ENCODE results near the gene CHPF. TPM values are rescaled to one million over a fixed set of nuclear protein-coding genes. Genes with fewer than 3 reads are reported as not detected.

CHPF gene
- total RNA-seq, 2 experiments from 2014 or later, result 16.6 to 18.4 TPM

GRCh38 chr2:219508444-219508734, 35.2 kb downstream of the CHPF start:
- ATAC-seq (no peak), DNase-seq (no peak)
- ChIA-PET POLR2A (no interaction called here), CTCF (interaction anchor here (1.0 to 7.2 kb wide), 7 partner anchors 11 to 45 kb away, joined by 4 to 86 read pairs (median 13); partner anchors contain the start of gene GMPPA)
- Mint-ChIP-seq H3K36me3 (ENCODE audit: low read depth) (peaks cover 26% of the 10 kb centered on the region), H3K4me1 (ENCODE audit: low read depth) (peaks cover 11% of the 10 kb centered on the region), H3K27me3 (peaks cover 34% of the 10 kb centered on the region), H3K27ac (no peak overlapping the region), H3K9me3 (no peaks in the 10 kb centered on the region), H3K4me3 (no peak overlapping the region)
- intact Hi-C loops (cut with micrococcal nuclease), result no loop called here
- no peak for TF ChIP-seq CTCF (IDR thresholded peaks at IDR 0.05)

- intact Hi-C loops (cut with micrococcal nuclease), result no loop called here
- Mint-ChIP-seq H3K27me3 (peaks cover 29% of the 10 kb centered on the region), H3K36me3 (ENCODE audit: low read depth) (peaks cover 26% of the 10 kb centered on the region), H3K4me1 (ENCODE audit: low read depth) (peaks cover 11% of the 10 kb centered on the region), H3K27ac (no peak overlapping the region), H3K9me3 (no peaks in the 10 kb centered on the region), H3K4me3 (no peak overlapping the region)
- ChIA-PET POLR2A (no interaction called here), CTCF (interaction anchor here (0.8 to 7.2 kb wide), 9 partner anchors 10 to 106 kb away, joined by 3 to 86 read pairs (median 10); partner anchors contain the start of gene GMPPA)
- no peak for TF ChIP-seq CTCF (IDR thresholded peaks at IDR 0.05)
- DNase-seq (no peak), ATAC-seq (no peak)
Measured at GRCh38 chr2:219507581-219508443, 35.8 kb downstream of the CHPF start.

- no peak for DNase-seq
- Mint-ChIP-seq H3K36me3 (ENCODE audit: low read depth) (peaks cover 27% of the 10 kb centered on the region), H3K27me3 (peaks cover 25% of the 10 kb centered on the region), H3K27ac (no peak overlapping the region), H3K9me3 (no peaks in the 10 kb centered on the region), H3K4me1 (ENCODE audit: low read depth) (peaks cover 11% of the 10 kb centered on the region), H3K4me3 (no peak overlapping the region)
- no peak for TF ChIP-seq CTCF (IDR thresholded peaks at IDR 0.05)
- POLR2A ChIA-PET, result no interaction called here
- intact Hi-C loops (cut with micrococcal nuclease), result no loop called here
- CTCF ChIA-PET, result interaction anchor here (1.1 to 7.2 kb wide), 6 partner anchors 9 to 104 kb away, joined by 4 to 86 read pairs (median 24); partner anchors contain the start of gene GMPPA
- ATAC-seq, result no peak
Measured at GRCh38 chr2:219506802-219507526, 36.6 kb downstream of the CHPF start.

- no peak for TF ChIP-seq CTCF (IDR thresholded peaks at IDR 0.05)
- H3K36me3 Mint-ChIP-seq (ENCODE audit: low read depth), result peaks cover 29% of the 10 kb centered on the region
- intact Hi-C loops (cut with micrococcal nuclease), result no loop called here
- no peaks in the 10 kb centered on the region for H3K9me3 Mint-ChIP-seq
- no peak for DNase-seq
- no peak for ATAC-seq
- peaks cover 13% of the 10 kb centered on the region for H3K4me1 Mint-ChIP-seq (ENCODE audit: low read depth)
- H3K27me3 Mint-ChIP-seq, result peaks cover 20% of the 10 kb centered on the region
- H3K4me3 Mint-ChIP-seq, result no peak overlapping the region
- CTCF ChIA-PET, result interaction anchor here (4.4 to 7.2 kb wide), 3 partner anchors 9 to 23 kb away, joined by 34 to 86 read pairs (median 71); partner anchors contain the start of gene GMPPA
- H3K27ac Mint-ChIP-seq, result no peak overlapping the region
- POLR2A ChIA-PET, result no interaction called here
Measured at GRCh38 chr2:219506153-219506801, 37.3 kb downstream of the CHPF start.
